ENCODE data around the gene TJP1.

TJP1 gene

GRCh38 chr15:29822100-29822683 lies at the start of gene TJP1:
Gene TJP1 (minus strand): TSS chr15:29822468. CDS start chr15:29822028, 440 bp downstream.
- DNase-seq = peak; percentile 94

- DNase-seq = no peak
Observed at GRCh38 chr15:29871401-29871800, 49.1 kb upstream of the TJP1 start.

GRCh38 chr15:29870495-29871151 lies 48.4 kb upstream of the TJP1 start:
- peak; percentile 74 for DNase-seq

- DNase-seq = no peak
Observed at GRCh38 chr15:29867241-29868000, 45.2 kb upstream of the TJP1 start.

GRCh38 chr15:29866337-29866736 lies 44.1 kb upstream of the TJP1 start:
- DNase-seq = no peak

GRCh38 chr15:29864501-29864900 lies 42.2 kb upstream of the TJP1 start:
- no peak for DNase-seq

- no peak for DNase-seq
Observed at GRCh38 chr15:29863438-29863837, 41.2 kb upstream of the TJP1 start.

- DNase-seq = no peak
Observed at GRCh38 chr15:29862271-29862670, 40.0 kb upstream of the TJP1 start.

GRCh38 chr15:29860872-29861271 lies 38.6 kb upstream of the TJP1 start:
- no peak for DNase-seq

- no peak for DNase-seq
Observed at GRCh38 chr15:29859973-29860715, 37.9 kb upstream of the TJP1 start.

- DNase-seq = no peak
Observed at GRCh38 chr15:29859293-29859692, 37.0 kb upstream of the TJP1 start.

GRCh38 chr15:29857221-29857789 lies 35.0 kb upstream of the TJP1 start:
- peak; percentile 52 for DNase-seq

GRCh38 chr15:29854413-29854812 lies 32.1 kb upstream of the TJP1 start:
- DNase-seq = no peak

- DNase-seq = no peak
Observed at GRCh38 chr15:29853211-29853987, 31.1 kb upstream of the TJP1 start.

- no peak for DNase-seq
Observed at GRCh38 chr15:29852201-29852600, 29.9 kb upstream of the TJP1 start.

GRCh38 chr15:29849716-29850115 lies 27.4 kb upstream of the TJP1 start:
- no peak for DNase-seq

GRCh38 chr15:29849218-29849617 lies 26.9 kb upstream of the TJP1 start:
- peak; percentile 16 for DNase-seq

- no peak for DNase-seq
Observed at GRCh38 chr15:29844290-29844903, 22.1 kb upstream of the TJP1 start.

- DNase-seq = no peak
Observed at GRCh38 chr15:29842290-29842689, 20.0 kb upstream of the TJP1 start.

GRCh38 chr15:29840926-29841325 lies 18.7 kb upstream of the TJP1 start:
- DNase-seq = no peak

GRCh38 chr15:29840054-29840453 lies 17.8 kb upstream of the TJP1 start:
- DNase-seq = no peak

All from NCI-H69 (cell line).